HG02943 (cell line): ENCODE results near the gene KIAA1958.
A peak's percentile ranks its signal among the peaks of the same experiment; 100 is the strongest.

Experiments
- ATAC-seq: cut with Tn5 transposase; IDR thresholded peaks from one replicate; pipeline ENCODE4 v1.9.1; 2021; ENCODE audit warnings: mild to moderate bottlenecking, low read depth, moderate library complexity; ENCODE audit not compliant: unreplicated experiment

KIAA1958 gene, protein sequence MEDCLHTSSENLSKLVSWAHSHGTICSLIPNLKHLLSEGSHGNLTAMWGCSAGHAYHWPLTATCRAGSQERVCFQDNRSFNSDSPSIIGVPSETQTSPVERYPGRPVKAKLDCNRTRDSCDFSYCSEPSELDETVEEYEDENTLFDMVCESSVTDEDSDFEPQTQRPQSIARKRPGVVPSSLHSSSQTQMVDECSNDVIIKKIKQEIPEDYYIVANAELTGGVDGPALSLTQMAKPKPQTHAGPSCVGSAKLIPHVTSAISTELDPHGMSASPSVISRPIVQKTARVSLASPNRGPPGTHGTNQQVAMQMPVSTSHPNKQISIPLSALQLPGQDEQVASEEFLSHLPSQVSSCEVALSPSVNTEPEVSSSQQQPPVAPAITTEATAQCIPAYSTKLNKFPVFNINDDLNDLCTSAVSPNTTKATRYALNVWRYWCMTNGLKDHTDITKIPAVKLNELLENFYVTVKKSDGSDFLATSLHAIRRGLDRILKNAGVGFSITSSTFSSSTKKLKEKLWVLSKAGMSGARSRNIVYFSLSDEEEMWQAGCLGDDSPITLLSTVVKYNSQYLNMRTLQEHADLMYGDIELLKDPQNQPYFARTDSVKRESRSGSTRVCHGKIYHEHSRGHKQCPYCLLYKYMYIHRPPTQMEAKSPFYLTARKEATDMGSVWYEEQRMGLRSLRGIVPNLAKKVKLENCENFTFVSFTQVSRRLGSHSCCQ

DNA sequence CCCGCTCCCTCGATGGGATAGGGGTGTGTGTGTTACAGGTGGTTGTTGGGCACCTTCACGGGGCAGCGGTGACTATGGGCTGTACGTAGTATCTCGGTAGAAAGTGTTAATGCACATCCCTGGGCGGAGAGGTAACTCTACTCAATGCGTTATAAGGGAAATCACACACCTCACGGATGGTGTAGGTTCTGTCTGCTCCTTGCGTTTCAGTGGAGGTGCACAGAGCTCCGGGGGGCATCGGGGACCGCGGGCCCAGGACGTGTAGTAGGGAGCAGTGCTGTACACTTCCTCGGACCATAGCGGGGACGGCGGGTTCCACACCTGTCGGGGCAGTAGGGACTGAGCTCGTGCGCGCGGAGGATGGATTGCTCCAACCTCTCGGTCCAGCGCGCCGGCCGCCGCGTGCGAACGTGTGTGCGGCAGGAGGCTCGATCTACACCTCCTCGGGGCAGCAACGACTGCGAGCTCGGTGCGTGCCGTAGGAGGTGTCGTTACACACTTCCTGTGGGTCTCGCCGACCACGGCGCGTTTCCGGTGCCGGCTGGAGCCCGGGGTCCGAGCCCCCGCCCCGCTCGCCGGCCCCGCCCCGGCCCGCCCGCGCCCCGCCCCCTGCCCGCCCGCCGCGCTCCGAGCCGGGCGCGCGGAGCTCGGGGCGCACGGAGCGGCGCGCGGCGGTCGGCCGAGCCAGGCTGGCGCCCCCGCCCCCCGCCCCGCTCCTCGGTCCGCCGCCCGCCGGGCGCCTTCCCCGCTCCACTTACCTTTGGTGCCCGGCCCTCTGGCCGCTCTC is at the start of gene KIAA1958:
TSS of gene KIAA1958 (plus strand) at position 607 of the 787 bp plus-strand sequence. CDS start 87,254 bp downstream, outside the sequence.
- peak; percentile 87 for ATAC-seq

DNA sequence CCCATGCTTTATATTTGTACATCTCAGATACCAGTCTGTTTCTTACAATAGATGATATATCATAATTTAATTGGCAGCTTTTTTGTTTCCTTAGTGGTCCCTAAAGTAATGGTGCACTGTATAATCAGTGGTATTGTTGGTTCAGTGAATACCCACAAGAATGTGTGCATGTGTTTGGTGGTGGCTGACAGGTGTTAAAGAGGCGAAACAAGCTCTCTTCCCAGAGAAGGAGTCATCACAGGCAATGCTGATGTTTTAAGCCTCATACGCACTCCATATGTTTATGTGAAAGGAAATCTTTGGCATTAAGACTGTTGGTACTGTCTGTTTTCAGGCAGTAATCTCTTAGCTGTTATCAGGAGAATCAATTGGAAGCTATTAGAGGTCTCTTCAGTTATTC is 49.2 kb upstream of the KIAA1958 start:
- no peak for ATAC-seq

DNA sequence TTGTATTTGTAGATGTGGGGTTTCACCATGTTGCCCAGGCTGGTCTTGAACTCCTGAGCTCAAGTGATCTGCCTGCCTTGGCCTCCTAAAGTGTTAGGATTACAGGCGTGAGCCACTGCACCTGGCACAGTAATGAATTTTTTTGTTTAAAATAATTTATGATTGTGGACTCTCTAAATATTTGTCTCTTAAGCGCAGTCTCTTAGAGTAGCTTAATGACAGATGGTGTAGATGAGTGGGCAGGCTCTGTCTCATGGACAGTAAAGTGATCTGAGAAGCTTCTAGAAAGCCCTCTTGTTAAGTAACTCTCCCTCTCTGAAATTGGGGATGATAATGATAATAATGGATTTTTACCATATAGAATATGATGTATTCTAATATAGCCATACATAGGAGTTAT is 47.5 kb upstream of the KIAA1958 start:
- ATAC-seq: no peak

- no peak for ATAC-seq
Measured at GRCh38 chr9:112439825-112440224, 46.8 kb upstream of the KIAA1958 start.

DNA sequence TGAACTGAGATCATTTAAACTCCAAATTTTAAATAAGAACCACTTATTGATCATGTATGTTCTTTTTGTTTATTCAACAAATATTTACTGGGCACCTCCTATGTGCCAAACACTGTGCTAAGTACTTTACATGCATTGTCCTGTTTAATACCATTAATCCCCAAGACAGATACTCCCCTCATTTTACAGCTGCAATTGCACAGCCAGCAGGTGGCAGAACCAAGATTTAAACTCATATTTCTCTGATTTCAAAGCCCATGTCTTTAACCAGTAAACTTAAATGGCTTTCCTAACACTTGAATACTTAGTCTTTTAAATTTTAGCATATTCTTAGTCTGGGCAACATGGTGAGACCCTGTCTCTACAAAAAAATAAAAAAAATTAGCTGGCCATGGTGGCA is 43.4 kb upstream of the KIAA1958 start:
- ATAC-seq: no peak

GRCh38 chr9:112443636-112444035 is 43.0 kb upstream of the KIAA1958 start:
- no peak for ATAC-seq

GRCh38 chr9:112445196-112445595 is 41.4 kb upstream of the KIAA1958 start:
- ATAC-seq: no peak

DNA sequence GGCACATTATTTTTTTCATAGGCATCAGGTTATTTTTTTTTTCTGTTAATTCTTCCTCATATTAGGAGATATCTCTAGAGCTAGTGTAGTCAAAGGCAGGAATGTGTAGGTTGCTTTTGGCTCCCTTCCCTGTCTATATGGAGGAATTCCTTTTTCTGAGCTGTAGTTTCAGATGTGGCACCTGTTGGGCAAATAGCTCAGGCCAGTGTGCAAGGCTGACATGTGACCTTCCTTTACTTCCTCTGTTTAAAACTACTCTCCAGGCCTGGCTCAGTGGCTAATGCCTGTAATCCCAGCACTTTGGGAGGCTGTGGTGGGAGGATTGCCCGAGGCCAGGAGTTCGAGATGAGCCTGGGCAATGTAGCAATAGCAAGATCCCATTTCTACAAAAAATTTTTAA is 40.5 kb upstream of the KIAA1958 start:
- no peak for ATAC-seq

DNA sequence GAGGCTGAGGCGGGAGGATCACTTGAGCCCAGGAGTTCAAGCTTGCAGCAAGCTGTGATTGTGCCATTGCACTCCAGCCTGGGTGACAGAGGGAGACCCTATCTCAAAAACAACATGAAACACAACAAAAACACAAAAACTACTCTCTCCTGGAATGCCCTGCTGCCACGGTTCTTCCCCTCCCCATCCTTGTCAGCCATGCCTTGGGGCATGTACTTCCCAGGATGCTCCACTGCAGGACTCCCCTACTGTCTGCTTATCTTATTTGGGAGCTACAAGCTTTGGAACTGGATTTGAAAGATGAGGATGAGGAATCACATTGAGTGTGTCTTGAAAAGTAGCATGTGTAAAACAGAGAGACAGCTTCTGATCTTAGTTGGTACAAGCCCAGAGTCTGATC is 40.1 kb upstream of the KIAA1958 start:
- ATAC-seq: no peak

- ATAC-seq: no peak
Measured at GRCh38 chr9:112447283-112447761, 39.3 kb upstream of the KIAA1958 start.

DNA sequence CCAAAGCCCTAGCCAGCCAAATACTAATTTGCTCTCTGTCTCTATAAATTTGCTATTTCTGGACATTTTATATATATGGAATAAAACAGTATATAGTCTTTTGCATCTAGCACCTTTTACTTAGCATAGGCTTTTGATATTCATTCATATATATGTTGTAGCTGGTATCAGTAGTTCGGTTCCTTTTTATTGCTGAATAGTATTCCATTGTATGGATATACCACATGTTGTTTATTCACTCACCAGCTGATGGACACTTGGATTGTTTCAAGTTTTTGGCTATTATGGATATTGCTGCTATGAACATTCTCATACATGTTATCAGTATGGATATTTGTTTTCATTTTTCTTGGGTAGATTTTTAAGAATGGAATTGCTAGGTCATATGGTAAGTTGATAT is 23.8 kb upstream of the KIAA1958 start:
- ATAC-seq: no peak

DNA sequence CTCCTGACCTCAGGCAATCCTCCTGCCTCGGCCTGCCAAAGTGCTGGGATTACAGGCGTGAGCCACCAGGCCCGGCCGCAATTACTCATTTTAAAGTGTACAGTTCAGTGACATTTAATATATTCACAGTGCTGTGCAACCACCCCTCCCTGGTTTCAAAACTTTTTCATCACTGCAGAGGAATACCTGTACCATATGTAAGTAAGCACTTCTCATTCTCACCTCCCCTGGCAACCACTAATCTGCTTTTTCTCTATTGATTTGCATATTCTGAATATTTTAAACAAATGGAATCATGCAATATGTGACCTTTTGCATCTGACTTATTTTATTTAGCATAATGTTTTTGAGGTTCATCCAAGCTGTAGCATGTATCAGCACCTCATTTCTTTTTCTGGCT is 21.3 kb upstream of the KIAA1958 start:
- no peak for ATAC-seq

GRCh38 chr9:112472996-112473395 is 13.6 kb upstream of the KIAA1958 start:
- ATAC-seq: no peak

DNA sequence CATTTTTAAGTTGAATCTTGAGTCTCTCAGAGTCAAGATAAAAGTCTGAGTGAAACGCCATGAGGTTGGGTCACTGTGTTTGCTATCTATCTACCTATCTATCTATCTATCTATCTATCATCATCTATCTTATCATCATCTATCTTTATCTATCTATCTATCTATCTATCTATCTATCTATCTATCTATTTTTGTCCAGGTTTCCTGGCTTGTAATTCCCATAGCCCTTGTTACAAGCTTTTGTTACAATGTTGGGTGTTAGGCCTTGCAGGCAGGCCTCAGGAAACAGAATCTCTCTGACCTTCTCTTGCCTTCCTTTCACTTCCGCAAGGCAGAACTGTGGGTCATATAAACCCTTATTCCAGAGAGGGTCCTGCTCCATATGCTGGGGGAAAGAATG is 12.6 kb upstream of the KIAA1958 start:
- ATAC-seq: no peak

DNA sequence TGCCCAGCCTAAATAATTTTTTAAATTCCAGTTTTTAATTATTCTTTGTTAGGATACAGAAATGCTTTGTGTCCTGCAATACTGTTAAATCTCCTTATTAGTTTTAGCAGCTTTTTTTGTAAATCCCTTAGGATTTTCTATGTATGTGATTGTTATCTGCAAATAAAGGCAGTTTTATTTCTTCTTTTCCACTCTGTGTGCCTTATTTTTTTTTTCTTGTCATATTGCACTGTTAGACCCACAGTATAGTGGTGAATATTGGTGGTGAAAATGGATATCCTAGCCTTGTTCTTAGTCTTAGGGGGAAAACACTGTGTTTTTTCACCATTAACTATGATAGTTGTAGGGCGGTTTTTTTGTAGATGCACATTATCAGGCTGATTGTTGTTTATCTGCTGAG is 11.3 kb upstream of the KIAA1958 start:
- ATAC-seq: no peak

- no peak for ATAC-seq
Measured at GRCh38 chr9:112477330-112477729, 9.3 kb upstream of the KIAA1958 start.

DNA sequence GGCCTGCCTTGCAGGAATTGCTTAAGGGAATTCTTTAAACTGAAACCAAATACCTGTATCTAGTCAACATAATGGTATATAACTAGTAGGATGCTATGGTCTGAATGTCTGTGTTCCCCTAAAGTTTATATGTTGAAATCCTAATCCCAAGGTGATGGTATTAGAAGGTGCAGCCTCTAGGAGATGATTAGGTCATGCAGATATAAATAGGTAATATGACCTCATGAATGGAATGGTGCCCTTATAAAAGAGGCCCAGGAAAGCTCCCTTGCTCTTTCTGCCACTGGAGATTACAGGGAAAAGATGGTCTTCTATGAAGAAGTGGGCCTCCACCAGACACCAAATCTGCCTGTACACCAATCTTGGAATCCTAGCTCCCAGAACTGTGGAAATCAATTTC is 7.4 kb upstream of the KIAA1958 start:
- ATAC-seq: no peak

DNA sequence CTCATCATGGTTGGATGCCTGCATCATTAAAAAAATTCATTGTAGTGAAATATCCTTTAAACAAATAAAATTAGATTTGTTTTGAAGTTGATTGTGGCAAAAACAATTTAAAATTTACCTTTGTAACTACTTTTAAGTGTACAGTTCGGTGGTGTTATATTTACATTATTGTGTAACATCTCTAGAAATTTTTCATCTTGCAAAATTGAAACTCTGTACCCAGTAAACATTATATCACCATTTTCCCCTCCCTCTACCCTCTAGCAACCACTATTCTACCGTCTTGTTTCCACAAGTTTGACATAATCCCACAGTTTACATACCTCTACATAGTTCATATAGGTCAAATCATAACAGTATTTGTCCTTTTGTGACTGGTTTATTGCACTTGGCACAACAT is 2.0 kb upstream of the KIAA1958 start:
- no peak for ATAC-seq

DNA sequence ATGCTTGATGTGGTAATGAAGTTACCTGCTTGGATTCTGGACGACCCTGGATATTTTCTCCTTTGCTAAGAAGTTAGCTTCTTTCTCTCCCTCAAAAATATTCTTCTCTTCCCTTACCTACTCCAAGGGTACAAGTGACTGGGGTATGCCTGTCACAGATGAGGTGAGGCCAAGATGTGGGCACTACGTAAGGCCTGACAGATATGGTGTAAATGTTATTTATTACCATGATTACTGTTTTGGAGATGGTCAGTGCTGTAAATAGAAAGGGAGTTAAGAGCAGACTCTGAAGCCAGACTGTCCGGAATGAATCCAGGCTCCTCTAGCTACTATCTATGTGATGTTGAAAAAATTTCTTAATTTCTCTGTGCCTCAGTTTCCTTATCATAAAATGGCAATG is 1.1 kb upstream of the KIAA1958 start:
- no peak for ATAC-seq

DNA sequence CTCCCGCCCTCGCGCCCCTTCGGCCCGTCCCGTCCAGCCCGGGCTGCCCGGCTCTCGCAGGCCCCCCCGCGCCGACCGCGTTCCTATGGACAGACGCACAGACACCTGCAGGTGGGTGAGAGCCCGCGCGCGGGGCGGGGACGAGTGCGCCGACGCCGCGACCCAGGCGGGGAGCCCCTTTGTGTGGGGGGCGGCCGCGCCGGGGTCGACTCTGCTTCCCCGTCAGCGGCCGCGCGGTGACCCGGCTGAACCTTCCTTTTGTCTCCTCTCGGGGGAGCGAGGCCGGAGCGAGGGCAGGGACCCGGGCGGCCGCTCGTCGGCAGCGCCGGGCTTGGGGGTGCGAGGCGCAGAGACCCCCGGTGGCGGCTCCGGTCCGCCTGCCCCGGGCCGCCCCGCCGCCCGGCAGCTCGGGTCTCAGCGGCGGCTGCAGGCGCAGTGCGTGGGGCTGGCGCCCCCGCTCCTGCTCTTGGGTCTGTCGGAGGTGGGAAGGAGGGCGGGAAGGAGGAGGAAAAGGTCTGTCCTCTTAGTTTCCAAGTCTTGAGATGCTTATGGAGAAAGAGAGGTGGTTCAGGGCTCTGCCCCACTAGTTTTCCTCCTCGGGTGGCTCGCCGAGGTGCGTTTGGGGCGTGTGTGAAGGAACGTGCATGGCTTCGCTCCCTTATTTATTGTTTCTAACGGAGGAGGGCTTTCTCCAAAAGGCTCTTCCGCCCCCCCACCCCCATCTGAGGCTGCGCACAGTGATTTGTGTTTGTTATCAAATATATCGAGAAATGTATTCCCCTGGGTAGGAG is 576 bp downstream of the KIAA1958 start:
- ATAC-seq: peak; percentile 58
